ENCODE results near the gene RIT2.

GRCh38 chr18:43113220-43113895 lies 2.1 kb downstream of the RIT2 start:
- TF ChIP-seq CTCF (IDR thresholded peaks at IDR 0.05) (no peak), EZH2phosphoT487 (IDR thresholded peaks at IDR 0.05) (no peak)
